ENCODE measurements around the gene OR6Y1.

OR6Y1 gene

DNA sequence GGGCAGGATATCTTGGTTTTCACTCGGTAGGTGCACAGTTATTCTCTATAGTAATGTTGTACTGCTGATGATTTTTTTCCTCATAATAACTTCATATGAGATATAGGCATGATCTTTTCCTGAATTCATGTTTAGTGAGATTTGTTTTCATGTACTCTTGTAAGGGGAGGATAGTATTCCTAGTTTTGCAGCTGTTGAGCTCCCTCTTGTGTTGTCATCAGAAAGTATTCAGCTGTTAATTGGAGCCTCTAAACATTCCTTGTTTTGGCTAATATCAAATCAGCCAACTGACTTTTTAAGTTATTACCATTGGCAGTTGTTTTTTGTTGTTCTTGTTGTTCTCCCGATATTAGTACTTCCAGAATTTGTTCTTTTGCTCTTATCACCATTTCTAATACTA lies 57.8 kb downstream of the OR6Y1 start:
- DNase-seq = no peak

GRCh38 chr1:158494796-158495195 lies 59.4 kb downstream of the OR6Y1 start:
- DNase-seq = no peak

Data from CD4-positive, alpha-beta T cell treated with Interleukin-17A for 4 hours (primary cell).